ENCODE data around the gene ESD. TPM values are rescaled to one million over a fixed set of nuclear protein-coding genes. Genes with fewer than 3 reads are reported as not detected.
"Not testable (repeated sequence)": the region's sequence is repeated elsewhere in the genome, so short reads cannot be mapped to it uniquely, and the experiment has no call there.

Gene ESD
- total and polyA plus RNA-seq, 11 donors = 89.7 to 113 (median 103) TPM

GRCh38 chr13:46756977-46757376, 40.0 kb downstream of the ESD start:
- Histone ChIP-seq H3K4me3 (no peak overlapping the region), H3K36me3 (peaks cover 0 to 14% (median 0%) of the 10 kb centered on the region in 9 donors), H3K27ac (no peak overlapping the region), H3K9me3 (no peaks in the 10 kb centered on the region), H3K27me3 (no peaks in the 10 kb centered on the region), H3K4me1 (peaks cover 0 to 19% (median 0%) of the 10 kb centered on the region in 12 donors)
- intact Hi-C loops (cut with DNase I) = no loop called here
- TF ChIP-seq CTCF (IDR thresholded peaks at IDR 0.05) (no peak), POLR2A (IDR thresholded peaks at IDR 0.05) (no peak)
- DNase-seq = no peak
- 35 to 43% (median 39%) methylated on average over 4 of the region's 4 CpGs for WGBS, 4 donors
- peak in 1 of 4 donors; percentile 16 for ATAC-seq

- H3K27ac ChIP-seq; ATAC-seq; intact Hi-C loops (cut with DNase I); DNase-seq; H3K4me3 ChIP-seq; H3K9me3 ChIP-seq; H3K27me3 ChIP-seq: not testable (repeated sequence)
- Histone ChIP-seq H3K4me1 (peaks cover 0 to 27% (median 0%) of the 10 kb centered on the region in 12 donors), H3K36me3 (peaks cover 0 to 29% (median 12%) of the 10 kb centered on the region in 9 donors)
- 75 to 95% (median 85%) methylated on average over 1 to 4 of the region's 5 CpGs for WGBS, 4 donors
Measured at GRCh38 chr13:46755508-46755907, 41.5 kb downstream of the ESD start.

GRCh38 chr13:46754812-46755211, 42.1 kb downstream of the ESD start:
- Histone ChIP-seq H3K9me3 (no peaks in the 10 kb centered on the region), H3K4me3 (no peak overlapping the region), H3K4me1 (peaks cover 0 to 27% (median 0%) of the 10 kb centered on the region in 12 donors), H3K36me3 (peaks cover 0 to 36% (median 18%) of the 10 kb centered on the region in 9 donors), H3K27ac (no peak overlapping the region), H3K27me3 (no peaks in the 10 kb centered on the region)
- no peak for DNase-seq
- ATAC-seq = no peak
- TF ChIP-seq CTCF (IDR thresholded peaks at IDR 0.05) = no peak
- TF ChIP-seq POLR2A (IDR thresholded peaks at IDR 0.05) = no peak
- intact Hi-C loops (cut with DNase I) = no loop called here

GRCh38 chr13:46753917-46754316, 43.0 kb downstream of the ESD start:
- no peak overlapping the region for H3K4me3 ChIP-seq
- WGBS, 4 donors = 87 to 93% (median 89%) methylated on average over 6 of the region's 6 CpGs
- peaks cover 0 to 27% (median under 1%) of the 10 kb centered on the region in 12 donors for H3K4me1 ChIP-seq
- DNase-seq = no peak
- no peaks in the 10 kb centered on the region for H3K9me3 ChIP-seq
- ATAC-seq = no peak
- H3K27me3 ChIP-seq = no peaks in the 10 kb centered on the region
- intact Hi-C loops (cut with DNase I) = no loop called here
- H3K36me3 ChIP-seq = peaks cover 0 to 45% (median 23%) of the 10 kb centered on the region in 9 donors
- TF ChIP-seq POLR2A (IDR thresholded peaks at IDR 0.05) (no peak), CTCF (IDR thresholded peaks at IDR 0.05) (no peak)
- no peak overlapping the region for H3K27ac ChIP-seq

GRCh38 chr13:46753137-46753536, 43.8 kb downstream of the ESD start:
- Histone ChIP-seq H3K4me3 (no peak overlapping the region), H3K9me3 (no peaks in the 10 kb centered on the region), H3K27ac (no peak overlapping the region), H3K4me1 (peaks cover 0 to 27% (median under 1%) of the 10 kb centered on the region in 12 donors), H3K36me3 (peaks cover 0 to 52% (median 31%) of the 10 kb centered on the region in 9 donors), H3K27me3 (no peaks in the 10 kb centered on the region)
- DNase-seq = no peak
- ATAC-seq = no peak
- TF ChIP-seq CTCF (IDR thresholded peaks at IDR 0.05) = no peak
- TF ChIP-seq POLR2A (IDR thresholded peaks at IDR 0.05) = no peak
- intact Hi-C loops (cut with DNase I) = no loop called here
- 86 to 91% (median 89%) methylated on average over 5 of the region's 5 CpGs for WGBS, 4 donors

Measured in heart left ventricle (tissue), 16 donors.